CD8-positive, alpha-beta memory T cell (primary cell): ENCODE measurements around the gene NKX6-2. TPM values are rescaled to one million over a fixed set of nuclear protein-coding genes. Genes with fewer than 3 reads are reported as not detected.
"Not testable (repeated sequence)": the region's sequence is repeated elsewhere in the genome, so short reads cannot be mapped to it uniquely, and the experiment has no call there.

ENCODE experiments used
- CTCF ChIA-PET: fragments of 350-600 bp; sonication (Branson Sonifier 250); formaldehyde crosslinking; loops from one replicate; lab custom pipeline; 2021; ENCODE audit warnings: antibody characterized with exemption; lab: Charles Lee
- POLR2A ChIA-PET: fragments of 350-600 bp; sonication (Branson Sonifier 250); formaldehyde crosslinking; loops from one replicate; lab custom pipeline; 2021; ENCODE audit warnings: antibody characterized with exemption; lab: Charles Lee
- DNase-seq, 5 donors: peaks; one replicate each; pipeline versions ENCODE4 v3.0.0 to v3.0.0-alpha.2; 2020 to 2022; ENCODE audit warnings: mixed read lengths in 1 of 5
- H3K27ac ChIP-seq: one replicate; pipeline ENCODE4 v1.7.0; 2013; ENCODE audit warnings: low read depth, mild to moderate bottlenecking, low read length, moderate library complexity
- H3K27me3 ChIP-seq: 2 replicates; pipeline ENCODE4 v1.7.0; 2013; ENCODE audit warnings: low read length, mild to moderate bottlenecking; ENCODE audit not compliant: insufficient read depth, poor library complexity, severe bottlenecking
- H3K36me3 ChIP-seq: 2 replicates; pipeline ENCODE4 v1.7.0; 2013; ENCODE audit warnings: mild to moderate bottlenecking, low read length, moderate library complexity; ENCODE audit not compliant: insufficient read depth
- H3K4me1 ChIP-seq: 2 replicates; pipeline ENCODE4 v1.7.0; 2013; ENCODE audit warnings: mild to moderate bottlenecking, low read length, moderate library complexity; ENCODE audit not compliant: insufficient read depth
- H3K4me3 ChIP-seq: 2 replicates; pipeline ENCODE4 v1.7.0; 2013; ENCODE audit warnings: mild to moderate bottlenecking, low read length
- H3K9me3 ChIP-seq: 2 replicates; pipeline ENCODE4 v1.7.0; 2013; ENCODE audit warnings: mild to moderate bottlenecking, low read length
- H3K27ac Mint-ChIP-seq, 8 donors: one replicate each; pipeline ENCODE4 v1.8.0; 2020 to 2021; ENCODE audit warnings: mixed read lengths in 8 of 8, mild to moderate bottlenecking in 6 of 8, inconsistent platforms in 3 of 8, moderate library complexity in 3 of 8
- H3K27me3 Mint-ChIP-seq, 2 donors: one replicate each; pipeline ENCODE4 v1.8.0; 2020 to 2021; ENCODE audit warnings: mixed read lengths in 2 of 2, mild to moderate bottlenecking in 1 of 2, moderate library complexity in 1 of 2
- H3K36me3 Mint-ChIP-seq, 3 donors: one replicate each; pipeline ENCODE4 v1.8.0; 2020 to 2021; ENCODE audit warnings: mixed read lengths in 3 of 3, inconsistent platforms in 1 of 3, mild to moderate bottlenecking in 1 of 3
- H3K4me1 Mint-ChIP-seq, 3 donors: one replicate each; pipeline ENCODE4 v1.8.0; 2020 to 2021; ENCODE audit warnings: mixed read lengths in 3 of 3, inconsistent platforms in 1 of 3, mild to moderate bottlenecking in 1 of 3
- H3K4me3 Mint-ChIP-seq, 7 donors: one replicate each; pipeline ENCODE4 v1.8.0; 2020 to 2021; ENCODE audit warnings: mixed read lengths in 7 of 7, mild to moderate bottlenecking in 6 of 7, moderate library complexity in 4 of 7, inconsistent platforms in 2 of 7
- H3K9me3 Mint-ChIP-seq, 5 donors: one replicate each; pipeline ENCODE4 v1.8.0; 2020 to 2022; ENCODE audit warnings: mixed read lengths in 5 of 5, mild to moderate bottlenecking in 3 of 5, moderate library complexity in 2 of 5, inconsistent platforms in 1 of 5
- polyA plus RNA-seq: library from polyadenylated mRNA; unstranded; fragments of 300-500 nt; fragmentation: Illumina TruSeq; gene quantifications from one replicate; pipeline ENCODE4 v1.2.3, GENCODE V29; 2021
- total RNA-seq, 2 experiments: library from RNA; stranded (reverse); gene quantifications; one replicate each; pipeline ENCODE4 v1.2.3, GENCODE V29; 2021

The NKX6-2 gene
- total and polyA plus RNA-seq, 3 experiments from 2014 or later: not detected

DNA sequence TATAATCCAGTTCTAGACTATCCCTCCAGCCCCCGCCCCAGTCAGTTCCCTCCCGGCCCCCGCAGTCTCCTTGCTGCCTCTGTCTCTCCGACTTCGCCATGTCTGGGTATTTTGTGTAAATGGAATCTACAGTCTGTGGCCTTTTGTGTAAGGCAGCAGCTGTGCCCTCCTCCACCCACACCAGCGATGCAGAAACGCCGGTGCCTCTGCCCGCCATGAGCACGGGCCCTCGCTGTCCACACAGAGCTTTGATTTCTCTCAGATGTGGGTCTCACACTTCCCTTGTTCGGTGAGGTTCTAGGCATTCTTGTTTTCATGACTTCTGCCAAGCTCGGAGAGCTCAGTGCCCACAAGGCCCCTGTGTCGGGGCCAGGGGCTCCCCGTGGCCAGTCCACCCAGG lies 37.8 kb downstream of the NKX6-2 start:
- Mint-ChIP-seq H3K27ac (no peak overlapping the region), H3K4me3 (no peak overlapping the region), H3K27me3 (no peaks in the 10 kb centered on the region), H3K36me3 (peaks cover 0 to 25% (median 2%) of the 10 kb centered on the region in 3 donors), H3K4me1 (no peaks in the 10 kb centered on the region), H3K9me3 (no peaks in the 10 kb centered on the region)
- POLR2A ChIA-PET: no interaction called here
- Histone ChIP-seq H3K9me3 (no peaks in the 10 kb centered on the region), H3K27me3 (no peaks in the 10 kb centered on the region), H3K36me3 (no peaks in the 10 kb centered on the region), H3K4me3 (no peak overlapping the region), H3K4me1 (no peaks in the 10 kb centered on the region), H3K27ac (no peak overlapping the region)
- CTCF ChIA-PET: no interaction called here
- DNase-seq: no peak

DNA sequence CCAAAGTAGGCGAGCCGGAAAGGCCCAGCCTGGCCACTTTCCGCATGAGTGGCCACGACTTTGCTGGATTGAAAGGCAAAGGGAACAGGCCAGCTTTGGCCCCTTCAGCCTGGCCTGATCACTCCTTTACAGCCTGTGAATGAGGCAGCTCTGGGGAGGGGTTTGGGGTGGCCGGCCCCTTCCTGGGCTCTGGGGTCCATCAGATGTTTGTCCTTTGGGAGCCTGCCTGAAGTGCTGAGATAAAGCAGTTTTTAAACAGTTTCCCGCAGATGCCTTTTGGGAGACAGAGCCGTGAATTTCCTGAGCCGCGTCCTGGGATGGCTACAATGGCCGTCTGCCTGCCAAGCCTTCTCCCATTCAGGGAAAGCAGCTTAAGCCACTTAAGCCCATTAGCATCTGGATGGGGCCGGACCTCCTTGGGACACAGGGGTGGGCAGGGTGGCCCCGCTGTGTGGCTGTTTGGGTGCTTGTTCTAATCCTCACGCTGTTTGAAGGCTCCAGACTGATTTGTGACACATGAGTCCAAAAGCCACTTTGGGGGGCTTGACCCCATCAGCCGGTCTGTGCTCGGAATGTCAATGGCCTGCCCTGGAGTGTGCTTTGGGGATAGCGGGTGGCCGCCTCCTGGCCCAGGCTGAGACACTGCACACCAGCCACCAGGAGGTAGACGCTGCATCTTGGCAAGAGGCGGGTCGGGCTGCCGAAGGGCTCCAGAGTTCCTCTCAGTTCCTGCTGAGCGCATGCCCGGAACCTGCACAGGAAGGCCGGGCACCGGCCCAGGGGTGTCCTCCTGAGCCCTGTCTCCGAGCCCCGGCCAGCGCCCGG lies 38.9 kb downstream of the NKX6-2 start:
- H3K4me1 ChIP-seq: no peaks in the 10 kb centered on the region
- Mint-ChIP-seq H3K27ac (no peak overlapping the region), H3K27me3 (no peaks in the 10 kb centered on the region), H3K4me1 (no peaks in the 10 kb centered on the region), H3K4me3 (no peak overlapping the region), H3K36me3 (peaks cover 0 to 28% (median 2%) of the 10 kb centered on the region in 3 donors), H3K9me3 (no peaks in the 10 kb centered on the region)
- ChIA-PET POLR2A (no interaction called here), CTCF (no interaction called here)
- H3K9me3 ChIP-seq: no peaks in the 10 kb centered on the region
- H3K4me3 ChIP-seq: no peak overlapping the region
- H3K27ac ChIP-seq: no peak overlapping the region
- no peaks in the 10 kb centered on the region for H3K36me3 ChIP-seq
- H3K27me3 ChIP-seq: no peaks in the 10 kb centered on the region
- no peak for DNase-seq

- no peaks in the 10 kb centered on the region for H3K4me1 ChIP-seq
- ChIA-PET CTCF (no interaction called here), POLR2A (no interaction called here)
- H3K27me3 ChIP-seq: no peaks in the 10 kb centered on the region
- no peak overlapping the region for H3K4me3 ChIP-seq
- H3K27me3 Mint-ChIP-seq: no peaks in the 10 kb centered on the region
- no peaks in the 10 kb centered on the region for H3K9me3 ChIP-seq
- H3K27ac ChIP-seq: no peak overlapping the region
- peaks cover 0 to 29% (median 2%) of the 10 kb centered on the region in 3 donors for H3K36me3 Mint-ChIP-seq
- no peak overlapping the region for H3K27ac Mint-ChIP-seq
- H3K36me3 ChIP-seq: no peaks in the 10 kb centered on the region
- H3K9me3 Mint-ChIP-seq: no peaks in the 10 kb centered on the region
- no peak overlapping the region for H3K4me3 Mint-ChIP-seq
- H3K4me1 Mint-ChIP-seq: no peaks in the 10 kb centered on the region
- DNase-seq: no peak
Measured at GRCh38 chr10:132746386-132746785, 39.6 kb downstream of the NKX6-2 start.

GRCh38 chr10:132745971-132746370 lies 40.0 kb downstream of the NKX6-2 start:
- peaks cover 0 to 29% (median 2%) of the 10 kb centered on the region in 3 donors for H3K36me3 Mint-ChIP-seq
- no peaks in the 10 kb centered on the region for H3K27me3 Mint-ChIP-seq
- no peak overlapping the region for H3K27ac Mint-ChIP-seq
- no peaks in the 10 kb centered on the region for H3K4me1 Mint-ChIP-seq
- no peak overlapping the region for H3K4me3 ChIP-seq
- DNase-seq: no peak
- H3K4me3 Mint-ChIP-seq: no peak overlapping the region
- H3K36me3 ChIP-seq: no peaks in the 10 kb centered on the region
- H3K27me3 ChIP-seq: no peaks in the 10 kb centered on the region
- no peaks in the 10 kb centered on the region for H3K4me1 ChIP-seq
- H3K27ac ChIP-seq: no peak overlapping the region
- POLR2A ChIA-PET: no interaction called here
- CTCF ChIA-PET: no interaction called here
- no peaks in the 10 kb centered on the region for H3K9me3 ChIP-seq
- H3K9me3 Mint-ChIP-seq: no peaks in the 10 kb centered on the region

- POLR2A ChIA-PET: no interaction called here
- H3K27ac Mint-ChIP-seq: no peak overlapping the region
Measured at GRCh38 chr10:132745511-132745910, 40.4 kb downstream of the NKX6-2 start.

DNA sequence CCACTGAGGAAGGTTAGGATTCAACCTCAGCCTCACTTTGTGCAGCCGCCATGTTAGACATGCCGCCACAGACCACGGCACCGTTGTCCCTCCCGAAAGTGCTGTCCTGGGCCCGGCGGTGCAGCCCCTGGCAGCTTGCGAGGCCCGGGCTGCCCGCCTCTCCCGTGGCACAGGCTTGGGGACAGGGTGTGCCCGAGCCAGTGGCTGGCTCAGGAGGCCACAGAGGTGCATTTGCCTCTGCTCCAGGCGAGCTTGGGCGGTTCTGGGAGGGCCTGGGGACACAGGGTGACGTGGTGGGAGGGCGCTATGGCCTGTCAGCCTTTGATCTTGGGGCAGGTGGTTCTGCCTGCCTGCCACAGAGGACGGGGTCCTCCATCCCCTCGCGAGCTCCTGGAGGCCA lies 41.1 kb downstream of the NKX6-2 start:
- Mint-ChIP-seq H3K27me3 (no peaks in the 10 kb centered on the region), H3K4me3 (no peak overlapping the region), H3K9me3 (no peaks in the 10 kb centered on the region), H3K27ac (no peak overlapping the region), H3K36me3 (peaks cover 0 to 27% (median 0%) of the 10 kb centered on the region in 3 donors), H3K4me1 (no peaks in the 10 kb centered on the region)
- Histone ChIP-seq H3K9me3 (no peaks in the 10 kb centered on the region), H3K27ac (no peak overlapping the region), H3K4me3 (no peak overlapping the region), H3K27me3 (no peaks in the 10 kb centered on the region), H3K36me3 (no peaks in the 10 kb centered on the region), H3K4me1 (no peaks in the 10 kb centered on the region)
- CTCF ChIA-PET: no interaction called here
- DNase-seq: no peak
- POLR2A ChIA-PET: no interaction called here

More at GRCh38 chr10:132745511-132745910, 40.4 kb downstream of the NKX6-2 start:
- Mint-ChIP-seq H3K4me3 (no peak overlapping the region), H3K27me3 (no peaks in the 10 kb centered on the region), H3K36me3 (peaks cover 0 to 30% (median 2%) of the 10 kb centered on the region in 3 donors), H3K9me3 (no peaks in the 10 kb centered on the region), H3K4me1 (no peaks in the 10 kb centered on the region)
- CTCF ChIA-PET: no interaction called here
- DNase-seq: no peak
- Histone ChIP-seq H3K27me3 (no peaks in the 10 kb centered on the region), H3K9me3 (no peaks in the 10 kb centered on the region), H3K4me1 (no peaks in the 10 kb centered on the region), H3K36me3 (no peaks in the 10 kb centered on the region), H3K4me3 (no peak overlapping the region), H3K27ac (no peak overlapping the region)

DNA sequence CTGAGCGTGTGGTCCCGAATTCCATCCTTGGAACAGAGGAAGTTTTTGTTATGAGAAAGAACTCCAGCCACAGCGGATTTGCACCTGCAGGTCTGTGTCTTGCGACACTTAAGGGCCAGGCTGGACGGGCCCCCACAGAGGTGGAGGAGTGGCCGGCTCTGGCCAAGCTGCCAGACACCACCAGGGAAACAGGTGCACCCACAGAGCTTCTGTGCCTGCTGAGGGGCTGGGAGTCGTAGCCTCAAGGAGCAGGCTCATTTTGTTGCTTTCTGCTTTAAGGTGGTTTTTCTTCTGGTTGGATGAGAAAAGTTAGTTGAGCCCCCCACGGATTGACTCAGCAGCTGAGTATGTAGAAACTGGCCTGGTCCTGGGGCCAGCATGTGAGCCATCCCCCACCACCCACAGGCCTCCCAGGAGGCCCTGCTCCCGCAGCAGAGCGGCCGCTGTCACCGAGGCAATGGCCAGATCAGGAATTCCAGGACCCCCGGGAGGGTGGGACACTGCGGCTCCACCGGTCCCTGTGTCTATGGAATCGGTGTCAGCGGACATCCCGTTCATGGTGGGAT lies 41.9 kb downstream of the NKX6-2 start:
- no peak overlapping the region for H3K4me3 Mint-ChIP-seq
- no peaks in the 10 kb centered on the region for H3K27me3 Mint-ChIP-seq
- no peaks in the 10 kb centered on the region for H3K4me1 ChIP-seq
- ChIA-PET POLR2A (no interaction called here), CTCF (no interaction called here)
- no peaks in the 10 kb centered on the region for H3K9me3 Mint-ChIP-seq
- no peaks in the 10 kb centered on the region for H3K27me3 ChIP-seq
- no peak for DNase-seq
- H3K27ac ChIP-seq: no peak overlapping the region
- H3K9me3 ChIP-seq: no peaks in the 10 kb centered on the region
- peaks cover 0 to 21% (median 0%) of the 10 kb centered on the region in 3 donors for H3K36me3 Mint-ChIP-seq
- no peaks in the 10 kb centered on the region for H3K4me1 Mint-ChIP-seq
- H3K36me3 ChIP-seq: no peaks in the 10 kb centered on the region
- H3K27ac Mint-ChIP-seq: no peak overlapping the region
- no peak overlapping the region for H3K4me3 ChIP-seq

- H3K36me3 Mint-ChIP-seq: peaks cover 0 to 21% (median 0%) of the 10 kb centered on the region in 3 donors
- H3K36me3 ChIP-seq, H3K4me3 Mint-ChIP-seq, H3K9me3 ChIP-seq, H3K4me1 ChIP-seq, H3K4me1 Mint-ChIP-seq, H3K4me3 ChIP-seq, CTCF ChIA-PET, POLR2A ChIA-PET, H3K27me3 ChIP-seq, H3K27me3 Mint-ChIP-seq, H3K9me3 Mint-ChIP-seq, H3K27ac Mint-ChIP-seq, DNase-seq, H3K27ac ChIP-seq: not testable (repeated sequence)
Measured at GRCh38 chr10:132743196-132743924, 42.6 kb downstream of the NKX6-2 start.
